ENCODE results near the gene PIEZO1. TPM values are rescaled to one million over a fixed set of nuclear protein-coding genes. Genes with fewer than 3 reads are reported as not detected.

The PIEZO1 gene
- total RNA-seq, 1 experiment from 2014 or later: 391 TPM

DNA sequence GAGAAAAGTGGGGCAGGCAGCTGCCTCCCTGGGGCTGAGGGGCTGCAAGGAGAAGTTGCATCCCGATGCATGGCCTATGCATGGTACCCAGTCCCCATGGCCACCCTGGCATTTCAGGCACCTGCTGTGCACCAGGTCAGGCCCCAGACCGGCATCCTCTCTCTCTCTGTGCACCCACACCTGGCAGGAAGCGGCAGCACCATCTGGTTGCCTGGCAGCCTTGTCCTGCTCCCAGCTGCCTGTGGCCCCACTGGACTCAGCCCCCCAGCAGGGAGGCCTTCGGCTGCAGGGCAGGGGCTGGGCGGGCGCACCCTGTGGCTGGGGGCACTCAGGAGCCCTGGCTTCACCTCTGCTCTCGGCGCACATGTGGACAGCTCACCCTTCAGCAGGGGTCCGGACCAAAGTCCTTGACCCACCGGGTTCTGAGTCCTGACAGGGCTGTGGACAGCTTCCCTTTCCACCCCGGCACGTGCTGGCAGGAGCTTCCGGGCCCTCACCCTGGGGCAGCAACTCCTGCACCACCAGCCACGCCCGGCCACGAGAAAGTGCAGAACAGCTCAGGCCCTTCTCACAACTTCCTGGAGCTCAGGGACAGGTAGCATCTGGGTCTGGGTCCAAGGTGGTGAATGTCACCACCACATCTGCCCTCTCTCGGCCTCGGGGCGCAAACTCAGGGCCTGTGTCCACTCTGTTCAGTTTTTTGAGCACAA lies 42.0 kb downstream of the PIEZO1 start:
- POLR2A ChIA-PET (ENCODE audit: unreplicated experiment): no interaction called here
- H3K27ac ChIP-seq: no peak overlapping the region
- H4K20me1 ChIP-seq (ENCODE audit: insufficient read depth): peaks cover 27% of the 10 kb centered on the region
- H3K79me2 ChIP-seq (ENCODE audit: low read depth): peaks cover 13% of the 10 kb centered on the region; the same call in 1 of the 2 replicates
- no peaks in the 10 kb centered on the region for H3K36me3 ChIP-seq (ENCODE audit: low read depth)
- intact Hi-C loops (cut with micrococcal nuclease; ENCODE audit: unreplicated experiment): no loop called here
- H3K27me3 ChIP-seq (ENCODE audit: insufficient read depth, low read depth): no peaks in the 10 kb centered on the region
- H3K9me2 ChIP-seq (ENCODE audit: insufficient read depth): no peaks in the 10 kb centered on the region
- TF ChIP-seq, protein P1, sequence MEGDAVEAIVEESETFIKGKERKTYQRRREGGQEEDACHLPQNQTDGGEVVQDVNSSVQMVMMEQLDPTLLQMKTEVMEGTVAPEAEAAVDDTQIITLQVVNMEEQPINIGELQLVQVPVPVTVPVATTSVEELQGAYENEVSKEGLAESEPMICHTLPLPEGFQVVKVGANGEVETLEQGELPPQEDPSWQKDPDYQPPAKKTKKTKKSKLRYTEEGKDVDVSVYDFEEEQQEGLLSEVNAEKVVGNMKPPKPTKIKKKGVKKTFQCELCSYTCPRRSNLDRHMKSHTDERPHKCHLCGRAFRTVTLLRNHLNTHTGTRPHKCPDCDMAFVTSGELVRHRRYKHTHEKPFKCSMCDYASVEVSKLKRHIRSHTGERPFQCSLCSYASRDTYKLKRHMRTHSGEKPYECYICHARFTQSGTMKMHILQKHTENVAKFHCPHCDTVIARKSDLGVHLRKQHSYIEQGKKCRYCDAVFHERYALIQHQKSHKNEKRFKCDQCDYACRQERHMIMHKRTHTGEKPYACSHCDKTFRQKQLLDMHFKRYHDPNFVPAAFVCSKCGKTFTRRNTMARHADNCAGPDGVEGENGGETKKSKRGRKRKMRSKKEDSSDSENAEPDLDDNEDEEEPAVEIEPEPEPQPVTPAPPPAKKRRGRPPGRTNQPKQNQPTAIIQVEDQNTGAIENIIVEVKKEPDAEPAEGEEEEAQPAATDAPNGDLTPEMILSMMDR (conservative IDR thresholded peaks at IDR 0.05): no peak
- no peak for TF ChIP-seq EZH2 (IDR thresholded peaks at IDR 0.05; ENCODE audit: low read depth)
- H3K4me1 ChIP-seq (replicated peaks; ENCODE audit: insufficient read depth): peaks cover 5% of the 10 kb centered on the region; the same call in 1 of the 2 replicates
- H3K9me3 ChIP-seq (ENCODE audit: insufficient read depth, low read depth): no peaks in the 10 kb centered on the region
- H3F3A ChIP-seq (ENCODE audit: insufficient read depth, low read depth): peaks cover 10% of the 10 kb centered on the region
- no peak for DNase-seq
- no peak overlapping the region for H3K4me3 ChIP-seq
- CTCF ChIA-PET: interaction anchor here (0.6 to 1.0 kb wide), 4 partner anchors 11 to 43 kb away, joined by 3 to 8 read pairs (median 4); no protein-coding TSS in a partner anchor
- BruUV-seq (replicated peaks): no TSS peak
- no peak overlapping the region for H2AFZ ChIP-seq
- no peak overlapping the region for H3K4me2 ChIP-seq

- no peak overlapping the region for H3K4me2 ChIP-seq
- CTCF ChIA-PET: no interaction called here
These were observed 43.7 kb downstream of the PIEZO1 start for GRCh38 chr16:88741368-88741767.

GRCh38 chr16:88740727-88741055 lies 44.3 kb downstream of the PIEZO1 start:
- Histone ChIP-seq H3K27me3 (ENCODE audit: insufficient read depth, low read depth) (no peaks in the 10 kb centered on the region), H3F3A (ENCODE audit: insufficient read depth, low read depth) (peaks cover 16% of the 10 kb centered on the region), H3K4me3 (no peak overlapping the region), H3K9me2 (ENCODE audit: insufficient read depth) (no peaks in the 10 kb centered on the region), H3K4me2 (no peak overlapping the region), H3K27ac (no peak overlapping the region), H3K9me3 (ENCODE audit: insufficient read depth, low read depth) (no peaks in the 10 kb centered on the region), H3K36me3 (ENCODE audit: low read depth) (0 out of 2 replicates have a peak, but pooled peaks cover 3% of the 10 kb centered on the region), H3K4me1 (replicated peaks; ENCODE audit: insufficient read depth) (peaks cover 5% of the 10 kb centered on the region; the same call in 1 of the 2 replicates), H3K79me2 (ENCODE audit: low read depth) (peaks cover 8% of the 10 kb centered on the region; the same call in 1 of the 2 replicates), H2AFZ (no peak overlapping the region), H4K20me1 (ENCODE audit: insufficient read depth) (peaks cover 31% of the 10 kb centered on the region)
- CTCF ChIA-PET: no interaction called here
- BruUV-seq (replicated peaks): no TSS peak
- no peak for DNase-seq
- POLR2A ChIA-PET (ENCODE audit: unreplicated experiment): no interaction called here
- intact Hi-C loops (cut with micrococcal nuclease; ENCODE audit: unreplicated experiment): no loop called here
- no peak for TF ChIP-seq EZH2 (IDR thresholded peaks at IDR 0.05; ENCODE audit: low read depth)
- TF ChIP-seq, protein P1 (conservative IDR thresholded peaks at IDR 0.05): no peak

More at GRCh38 chr16:88741368-88741767, 43.7 kb downstream of the PIEZO1 start:
- TF ChIP-seq, protein P1 (conservative IDR thresholded peaks at IDR 0.05): no peak
- no peak for TF ChIP-seq EZH2 (IDR thresholded peaks at IDR 0.05; ENCODE audit: low read depth)
- Histone ChIP-seq H3K27ac (no peak overlapping the region), H3K4me1 (replicated peaks; ENCODE audit: insufficient read depth) (peaks cover 5% of the 10 kb centered on the region; the same call in 1 of the 2 replicates), H2AFZ (no peak overlapping the region), H3K9me2 (ENCODE audit: insufficient read depth) (no peaks in the 10 kb centered on the region), H4K20me1 (ENCODE audit: insufficient read depth) (peaks cover 31% of the 10 kb centered on the region), H3F3A (ENCODE audit: insufficient read depth, low read depth) (peaks cover 16% of the 10 kb centered on the region), H3K4me3 (no peak overlapping the region), H3K9me3 (ENCODE audit: insufficient read depth, low read depth) (no peaks in the 10 kb centered on the region), H3K27me3 (ENCODE audit: insufficient read depth, low read depth) (no peaks in the 10 kb centered on the region), H3K36me3 (ENCODE audit: low read depth) (0 out of 2 replicates have a peak, but pooled peaks cover 3% of the 10 kb centered on the region), H3K79me2 (ENCODE audit: low read depth) (peaks cover 8% of the 10 kb centered on the region; the same call in 1 of the 2 replicates)
- intact Hi-C loops (cut with micrococcal nuclease; ENCODE audit: unreplicated experiment): no loop called here
- POLR2A ChIA-PET (ENCODE audit: unreplicated experiment): no interaction called here
- no TSS peak for BruUV-seq (replicated peaks)
- no peak for DNase-seq

All from PC-9 (cell line).